HG03095 (cell line): ENCODE measurements around the gene DAP.

Source experiments
- ATAC-seq: cut with Tn5 transposase; IDR thresholded peaks from one replicate; pipeline ENCODE4 v1.9.1; 2021; ENCODE audit warnings: moderate library complexity; ENCODE audit not compliant: unreplicated experiment

The DAP gene

GRCh38 chr5:10695055-10695649 lies 65.9 kb downstream of the DAP start:
- no peak for ATAC-seq

DNA sequence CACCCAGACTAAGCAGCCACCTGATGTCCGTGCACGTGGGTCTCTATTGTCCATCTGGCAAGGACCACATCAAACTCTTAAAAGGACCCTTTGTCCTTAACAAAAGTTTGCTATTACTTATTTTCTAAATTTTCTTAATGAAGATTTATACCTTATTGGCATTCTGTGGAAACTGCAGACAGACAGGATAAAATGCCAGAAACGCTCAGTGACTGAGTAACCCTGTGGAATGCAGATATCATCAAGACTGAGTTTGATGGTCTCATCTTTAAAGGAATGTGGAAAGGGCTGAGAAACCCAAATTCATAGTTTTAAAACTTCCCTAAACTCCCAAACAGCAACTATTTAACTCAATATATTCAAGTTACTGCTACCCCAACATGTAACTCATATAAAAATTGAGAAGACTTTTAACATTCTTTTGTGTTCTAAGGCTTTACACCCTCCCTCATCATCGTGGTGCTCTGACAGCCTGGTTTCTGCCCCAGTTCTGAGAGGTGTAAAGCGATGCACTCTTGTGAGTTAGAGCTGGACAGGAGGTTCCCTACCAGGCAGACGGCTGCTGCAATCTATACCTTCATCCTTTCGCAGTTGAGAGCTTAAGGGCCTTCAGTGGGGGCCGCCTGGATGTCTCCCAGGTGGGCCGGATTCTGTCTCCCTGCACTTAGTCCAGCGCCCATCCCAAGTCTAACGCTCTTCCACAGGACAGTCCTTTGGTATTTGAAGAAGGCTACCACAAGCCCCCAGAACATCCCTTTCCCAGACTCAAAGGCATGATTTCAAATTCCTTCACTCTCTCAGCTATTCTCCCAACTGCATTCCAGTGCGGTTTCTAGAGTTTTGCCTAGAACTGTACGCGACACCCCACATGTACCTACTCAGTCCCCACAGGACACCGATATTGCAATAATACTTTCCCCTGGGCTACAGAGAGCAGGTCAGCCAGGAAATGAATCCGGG lies 68.9 kb downstream of the DAP start:
- no peak for ATAC-seq

DNA sequence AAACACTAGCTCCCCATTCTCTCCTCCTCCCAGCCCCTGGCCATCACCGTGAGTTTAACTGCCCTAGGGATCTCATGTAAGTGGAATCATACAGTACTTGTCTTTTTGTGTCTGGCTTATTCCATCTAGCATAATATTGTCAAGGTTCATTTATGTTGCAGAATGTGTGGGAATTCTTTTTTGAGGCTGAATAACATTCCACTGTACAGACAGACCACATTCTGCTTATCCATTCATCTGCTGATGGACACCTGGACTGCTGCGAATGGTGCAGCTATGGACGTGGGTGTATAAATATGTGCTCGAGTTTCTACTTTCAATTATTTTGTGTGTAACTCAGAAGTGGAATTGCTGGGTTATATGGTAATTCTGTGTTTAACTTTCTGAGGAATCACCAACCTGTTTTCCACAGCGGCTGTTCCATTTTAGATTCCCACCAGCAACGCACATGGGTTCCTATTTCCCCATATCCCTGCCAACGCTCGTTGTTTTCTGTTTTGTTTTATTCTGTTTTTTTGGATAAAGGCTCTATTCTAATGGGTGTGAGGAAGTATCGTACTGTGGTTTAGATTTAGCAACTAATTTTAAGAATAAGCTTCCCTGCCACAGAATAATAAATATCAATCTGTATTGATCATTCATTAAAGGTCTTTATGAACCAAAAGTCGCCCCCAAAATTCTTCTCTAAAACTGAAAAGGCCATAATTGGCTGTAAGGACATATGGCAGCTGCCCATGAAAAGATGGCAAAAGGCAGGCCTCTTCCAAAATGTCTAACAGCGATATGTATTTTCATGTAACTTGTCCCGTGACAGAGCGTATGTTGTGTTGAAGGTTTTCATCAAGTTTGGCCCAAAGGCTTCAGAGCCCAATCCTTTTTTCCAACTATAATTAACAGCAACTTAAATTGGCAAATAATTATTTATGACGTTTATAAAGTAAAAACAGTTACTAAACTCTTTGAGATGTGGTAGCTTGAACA lies 70.3 kb downstream of the DAP start:
- no peak for ATAC-seq

GRCh38 chr5:10689391-10690081 lies 71.5 kb downstream of the DAP start:
- ATAC-seq, result no peak

DNA sequence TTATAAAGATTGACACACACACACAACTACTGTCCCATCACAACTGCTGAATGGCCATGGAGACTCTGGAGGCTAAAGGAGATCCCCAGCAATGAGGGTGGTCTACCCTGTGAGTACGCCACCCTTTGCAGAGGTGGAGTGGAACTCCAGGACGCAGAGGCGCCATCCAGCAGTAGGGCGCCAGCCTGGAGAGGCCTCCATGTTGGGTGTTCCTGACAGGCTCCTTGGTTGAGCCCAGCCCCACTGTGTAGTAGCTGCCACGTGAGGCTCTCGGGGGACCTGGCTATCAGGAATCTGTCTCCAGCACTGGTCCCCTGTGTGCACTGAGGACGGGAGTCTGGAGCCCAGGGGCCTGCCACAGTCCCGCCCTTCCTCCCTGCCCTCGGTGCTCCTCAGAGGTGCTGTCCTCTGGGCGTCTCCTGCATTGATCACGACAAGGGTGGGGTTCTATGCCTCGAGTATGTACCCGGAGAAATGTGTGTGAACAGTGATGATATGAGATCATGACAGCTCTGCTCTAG lies 72.3 kb downstream of the DAP start:
- ATAC-seq, result no peak

GRCh38 chr5:10686890-10687289 lies 74.1 kb downstream of the DAP start:
- ATAC-seq, result no peak

- peak; percentile 80 for ATAC-seq
These were observed 75.9 kb downstream of the DAP start for GRCh38 chr5:10685115-10685521.

DNA sequence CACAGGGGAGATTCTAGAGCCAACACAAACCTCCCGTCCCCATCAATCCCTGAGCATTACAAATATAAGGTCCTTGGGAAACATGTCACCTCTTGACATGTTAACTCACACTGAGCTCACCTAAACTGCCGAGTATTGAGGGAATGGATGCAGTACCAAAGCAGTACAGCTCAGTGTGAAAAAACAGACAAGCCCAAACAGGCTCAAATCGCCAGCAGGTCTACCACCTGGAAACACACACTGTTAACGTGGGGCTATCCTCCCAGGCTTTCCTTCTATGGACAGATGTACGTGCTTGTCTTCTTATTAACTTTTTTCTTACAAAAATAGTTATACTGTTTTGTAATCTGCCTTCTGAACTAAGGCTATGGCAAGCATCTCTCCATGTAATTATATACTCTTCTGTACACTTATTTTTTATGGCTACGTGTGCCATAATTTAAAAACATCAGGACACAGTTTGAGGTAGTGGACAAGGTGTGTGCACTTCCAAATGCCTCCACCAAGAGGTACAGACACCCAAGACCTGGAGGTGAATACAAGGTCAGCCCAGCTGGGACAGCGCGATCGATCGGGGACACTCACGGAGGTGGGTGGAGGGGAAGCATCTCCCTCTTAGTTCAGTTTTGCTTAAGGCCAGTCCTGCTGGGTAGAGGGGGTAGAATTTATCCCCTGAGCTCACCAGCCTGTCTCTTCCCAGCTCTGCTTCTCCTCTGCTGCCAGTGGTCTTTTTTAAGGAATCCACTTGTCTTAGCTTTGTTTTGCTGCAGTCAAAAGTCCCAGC lies 76.5 kb downstream of the DAP start:
- peak; percentile 37 for ATAC-seq

GRCh38 chr5:10682801-10683525 lies 78.1 kb downstream of the DAP start:
- no peak for ATAC-seq

GRCh38 chr5:10681731-10682679 lies 79.0 kb downstream of the DAP start:
- no peak for ATAC-seq

DNA sequence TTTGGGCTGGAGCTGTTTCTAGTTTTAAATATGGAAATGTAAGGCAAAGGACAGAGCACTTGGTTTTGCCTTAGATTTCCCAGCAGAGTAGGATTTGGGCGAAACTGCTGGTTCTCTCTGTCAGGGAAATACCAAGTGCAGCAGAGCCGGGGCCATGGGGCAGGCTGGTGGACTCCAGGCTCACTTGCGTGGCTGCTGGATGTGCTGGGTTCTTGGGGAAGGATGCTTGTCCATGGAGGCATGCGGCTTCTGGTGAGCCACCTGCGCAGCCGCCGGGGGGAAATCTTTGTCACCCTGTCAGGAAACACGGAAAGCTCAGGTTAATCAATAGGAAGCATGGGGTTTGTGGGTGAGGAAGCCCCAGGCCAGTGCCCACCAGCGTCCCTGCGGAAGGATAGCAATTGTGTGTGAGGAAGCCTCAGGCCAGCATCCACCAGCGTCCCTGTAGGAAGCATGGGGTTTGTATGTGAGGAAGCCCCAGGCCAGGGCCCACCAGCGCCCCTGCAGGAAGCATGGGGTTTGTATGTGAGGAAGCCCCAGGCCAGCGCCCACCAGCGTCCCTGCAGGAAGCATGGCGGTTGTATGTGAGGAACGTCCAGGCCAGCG lies 80.1 kb downstream of the DAP start:
- ATAC-seq, result no peak

DNA sequence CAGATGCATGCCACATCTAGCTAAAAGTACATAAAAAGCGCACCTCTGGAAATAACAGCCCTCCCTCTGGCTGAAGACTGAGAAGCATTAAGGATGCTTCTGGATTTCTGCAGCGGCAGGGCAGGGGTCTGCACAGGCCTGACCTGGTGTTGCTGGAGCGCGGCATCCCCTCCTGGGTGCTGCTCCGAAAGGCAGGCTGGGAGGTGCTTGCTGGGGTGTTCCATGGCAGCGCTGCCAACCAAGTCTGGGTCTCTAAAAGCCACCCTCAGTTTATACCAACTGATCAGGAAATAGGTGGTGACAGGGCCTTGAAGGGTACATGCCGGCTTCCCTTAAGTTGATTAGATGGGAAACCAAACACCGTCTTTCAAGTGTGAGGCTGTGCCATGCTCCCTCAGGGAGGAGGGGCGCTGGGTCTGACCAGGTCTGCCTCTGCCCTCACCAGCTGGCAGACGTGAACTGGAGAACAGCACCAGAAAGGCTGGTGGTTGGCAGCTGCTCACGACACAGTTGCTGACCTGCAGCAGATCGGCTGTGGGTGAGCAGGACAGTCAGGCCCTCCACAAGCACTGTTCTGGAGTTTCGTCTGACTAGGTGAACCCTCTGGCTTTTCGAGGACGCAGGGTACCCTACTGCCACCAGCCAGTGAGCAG lies 81.6 kb downstream of the DAP start:
- ATAC-seq, result no peak

GRCh38 chr5:10678244-10678643 lies 82.8 kb downstream of the DAP start:
- no peak for ATAC-seq

GRCh38 chr5:10677533-10677932 lies 83.5 kb downstream of the DAP start:
- ATAC-seq, result no peak

DNA sequence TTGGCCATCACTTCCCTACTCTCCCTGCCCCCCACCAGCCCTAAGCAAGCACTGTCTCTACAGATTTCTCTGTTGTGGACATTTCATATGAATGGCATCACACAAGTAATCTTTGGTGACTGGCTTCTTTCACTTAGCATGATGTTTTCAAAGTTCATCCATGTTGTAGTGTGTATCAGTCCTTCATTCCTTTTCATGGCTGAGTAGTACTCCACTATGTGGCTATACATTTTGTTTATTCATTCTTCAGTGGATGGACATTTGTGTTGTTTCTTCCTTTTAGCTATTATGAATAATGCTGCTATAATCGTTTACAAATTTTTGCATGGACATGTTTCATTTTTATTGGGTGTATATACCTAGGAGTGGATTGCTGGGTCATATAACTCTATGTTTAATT lies 84.1 kb downstream of the DAP start:
- no peak for ATAC-seq

DNA sequence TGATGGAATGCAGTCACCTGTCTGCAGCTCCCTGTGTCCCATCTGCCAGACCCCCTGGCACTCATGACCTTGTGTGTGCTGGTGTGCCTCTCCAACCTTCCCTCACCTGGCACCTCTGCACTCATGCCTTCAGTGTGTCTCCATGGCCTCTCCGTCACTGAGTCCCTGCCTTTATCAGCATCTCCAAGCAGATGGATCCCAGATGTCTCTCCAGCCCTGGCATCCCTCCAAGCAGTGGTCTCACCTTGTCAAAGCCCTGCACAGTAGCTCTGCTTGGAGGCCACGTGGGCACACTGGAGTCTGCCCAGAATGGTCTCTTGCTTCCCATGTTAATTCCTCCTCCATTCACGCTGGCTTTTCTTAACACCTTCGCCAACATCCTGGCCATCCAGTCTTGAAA lies 84.8 kb downstream of the DAP start:
- ATAC-seq, result no peak

DNA sequence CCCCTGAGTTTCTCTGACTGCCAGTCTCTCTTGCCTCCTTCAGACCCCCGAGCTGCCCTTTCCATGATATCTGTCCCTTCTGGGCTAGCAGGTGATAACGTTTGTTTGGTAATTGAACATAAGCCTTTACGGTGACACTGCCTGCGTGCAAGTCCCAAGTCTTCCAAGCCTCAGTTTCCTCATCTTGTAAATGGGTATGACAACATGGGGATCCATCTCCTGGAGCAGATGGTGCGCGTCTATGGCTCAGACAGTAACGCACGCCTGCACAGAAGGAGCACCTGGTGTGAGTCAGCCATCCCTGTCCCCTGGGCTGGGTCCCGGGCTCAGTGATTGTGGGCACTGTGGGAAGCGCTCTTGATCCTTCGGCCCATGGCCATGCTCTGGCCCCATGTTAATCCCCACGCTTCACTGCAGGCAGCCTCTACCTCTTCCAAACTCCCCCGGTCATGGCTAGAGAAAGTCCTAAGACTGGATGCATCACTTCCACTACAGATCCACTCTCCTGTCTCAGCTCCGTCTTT lies 85.8 kb downstream of the DAP start:
- no peak for ATAC-seq
